ENCODE measurements around the gene ITLN2.
"Not testable (repeated sequence)": the region's sequence is repeated elsewhere in the genome, so short reads cannot be mapped to it uniquely, and the experiment has no call there.

The ITLN2 gene

GRCh38 chr1:160911925-160912324 is 42.7 kb downstream of the ITLN2 start:
- Histone ChIP-seq H3K9ac (no peak overlapping the region), H3K27ac (no peak overlapping the region), H3K36me3 (no peaks in the 10 kb centered on the region), H3K27me3 (no peaks in the 10 kb centered on the region), H3K4me1 (peaks cover 0 to 4% (median 0%) of the 10 kb centered on the region in 10 experiments; a peak in 2 of 20 replicates), H3K4me3 (no peak overlapping the region), H3K4me2 (no peak overlapping the region), H3K9me3 (replicated peaks in 1 of 11) (peaks cover 5 to 18% (median 12%) of the 10 kb centered on the region in 11 experiments; a peak in 16 of 22 replicates), H4K20me1 (no peaks in the 10 kb centered on the region)
- no peak for TF ChIP-seq Cebpa-rat (IDR thresholded peaks at IDR 0.05)

GRCh38 chr1:160911441-160911840 is 43.2 kb downstream of the ITLN2 start:
- H3K9me3 ChIP-seq (replicated peaks in 1 of 11) = peaks cover 5 to 18% (median 12%) of the 10 kb centered on the region in 11 experiments; a peak in 16 of 22 replicates
- no peaks in the 10 kb centered on the region for H3K36me3 ChIP-seq
- H3K4me1 ChIP-seq = peaks cover 0 to 4% (median 0%) of the 10 kb centered on the region in 10 experiments; a peak in 2 of 20 replicates
- no peak overlapping the region for H3K9ac ChIP-seq
- H3K27me3 ChIP-seq = no peaks in the 10 kb centered on the region
- H3K27ac ChIP-seq = no peak overlapping the region
- no peak overlapping the region for H3K4me2 ChIP-seq
- no peaks in the 10 kb centered on the region for H4K20me1 ChIP-seq
- H3K4me3 ChIP-seq = no peak overlapping the region
- no peak for TF ChIP-seq Cebpa-rat (IDR thresholded peaks at IDR 0.05)

GRCh38 chr1:160910170-160910750 is 44.3 kb downstream of the ITLN2 start:
- Histone ChIP-seq H4K20me1 (no peaks in the 10 kb centered on the region), H3K4me3 (no peak overlapping the region), H3K27ac (no peak overlapping the region), H3K4me2 (peak overlapping the region in 3 of 11 experiments; percentile 13 to 25 (median 25); a peak in 3 of 22 replicates), H3K27me3 (no peaks in the 10 kb centered on the region), H3K9ac (no peak overlapping the region), H3K4me1 (peaks cover 0 to 4% (median 0%) of the 10 kb centered on the region in 10 experiments; a peak in 2 of 20 replicates), H3K9me3 (replicated peaks in 1 of 11) (peaks cover 5 to 18% (median 12%) of the 10 kb centered on the region in 11 experiments; a peak in 16 of 22 replicates), H3K36me3 (no peaks in the 10 kb centered on the region)
- TF ChIP-seq Cebpa-rat (IDR thresholded peaks at IDR 0.05) = no peak

- Histone ChIP-seq H3K27ac (no peak overlapping the region), H3K27me3 (no peaks in the 10 kb centered on the region), H3K9ac (no peak overlapping the region), H3K9me3 (replicated peaks in 1 of 11) (peaks cover 5 to 18% (median 12%) of the 10 kb centered on the region in 11 experiments; a peak in 16 of 22 replicates), H4K20me1 (no peaks in the 10 kb centered on the region), H3K4me1 (peaks cover 0 to 4% (median 0%) of the 10 kb centered on the region in 10 experiments; a peak in 2 of 20 replicates), H3K36me3 (no peaks in the 10 kb centered on the region), H3K4me3 (no peak overlapping the region), H3K4me2 (no peak overlapping the region)
- no peak for TF ChIP-seq Cebpa-rat (IDR thresholded peaks at IDR 0.05)
Measured at GRCh38 chr1:160907976-160908375, 46.6 kb downstream of the ITLN2 start.

GRCh38 chr1:160905617-160905989 is 49.0 kb downstream of the ITLN2 start:
- TF ChIP-seq Cebpa-rat (IDR thresholded peaks at IDR 0.05) = no peak
- H4K20me1 ChIP-seq = no peaks in the 10 kb centered on the region
- no peak overlapping the region for H3K4me2 ChIP-seq
- H3K9me3 ChIP-seq (replicated peaks in 1 of 11) = peaks cover 5 to 17% (median 9%) of the 10 kb centered on the region in 11 experiments; a peak in 16 of 22 replicates
- H3K9ac ChIP-seq = no peak overlapping the region
- no peak overlapping the region for H3K27ac ChIP-seq
- H3K4me1 ChIP-seq = peaks cover 0 to 4% (median 0%) of the 10 kb centered on the region in 10 experiments; a peak in 2 of 20 replicates
- H3K4me3 ChIP-seq = no peak overlapping the region
- H3K27me3 ChIP-seq = no peaks in the 10 kb centered on the region
- no peaks in the 10 kb centered on the region for H3K36me3 ChIP-seq

GRCh38 chr1:160904783-160905616 is 49.6 kb downstream of the ITLN2 start:
- Histone ChIP-seq H3K4me1 (peaks cover 0 to 3% (median 0%) of the 10 kb centered on the region in 10 experiments; a peak in 2 of 20 replicates), H3K9me3 (replicated peaks in 1 of 11) (peaks cover 0 to 11% (median 3%) of the 10 kb centered on the region in 11 experiments; a peak in 8 of 22 replicates), H4K20me1 (no peaks in the 10 kb centered on the region), H3K4me3 (no peak overlapping the region), H3K27ac (no peak overlapping the region), H3K36me3 (no peaks in the 10 kb centered on the region), H3K4me2 (no peak overlapping the region), H3K9ac (no peak overlapping the region), H3K27me3 (no peaks in the 10 kb centered on the region)
- TF ChIP-seq Cebpa-rat (IDR thresholded peaks at IDR 0.05) = no peak

- not testable (repeated sequence) for H3K4me2 ChIP-seq; H3K36me3 ChIP-seq; H4K20me1 ChIP-seq; H3K4me3 ChIP-seq; H3K9ac ChIP-seq; H3K27me3 ChIP-seq; H3K4me1 ChIP-seq; H3K9me3 ChIP-seq (replicated peaks in 1 of 11); H3K27ac ChIP-seq
Measured at GRCh38 chr1:160902251-160902650, 52.4 kb downstream of the ITLN2 start.

GRCh38 chr1:160901768-160902167 is 52.8 kb downstream of the ITLN2 start:
- H3K36me3 ChIP-seq = no peaks in the 10 kb centered on the region
- no peaks in the 10 kb centered on the region for H3K27me3 ChIP-seq
- no peak overlapping the region for H3K9ac ChIP-seq
- H3K27ac ChIP-seq = no peak overlapping the region
- no peak overlapping the region for H3K4me2 ChIP-seq
- H3K4me3 ChIP-seq = no peak overlapping the region
- no peak for TF ChIP-seq Cebpa-rat (IDR thresholded peaks at IDR 0.05)
- no peaks in the 10 kb centered on the region for H3K4me1 ChIP-seq
- no peaks in the 10 kb centered on the region for H4K20me1 ChIP-seq
- H3K9me3 ChIP-seq (replicated peaks in 1 of 11) = peaks cover 0 to 6% (median 0%) of the 10 kb centered on the region in 11 experiments; a peak in 1 of 22 replicates

- H3K4me3 ChIP-seq; H3K9me3 ChIP-seq (replicated peaks in 1 of 11); H3K27me3 ChIP-seq; H4K20me1 ChIP-seq; H3K4me1 ChIP-seq; H3K27ac ChIP-seq; H3K9ac ChIP-seq; H3K36me3 ChIP-seq; H3K4me2 ChIP-seq: not testable (repeated sequence)
Measured at GRCh38 chr1:160900683-160901082, 53.9 kb downstream of the ITLN2 start.
